ENCODE measurements around the gene CAMTA1. TPM values are rescaled to one million over a fixed set of nuclear protein-coding genes. Genes with fewer than 3 reads are reported as not detected.

The CAMTA1 gene
- total RNA-seq, 1 donor from 2014 or later: 99.0 TPM

GRCh38 chr1:7447093-7447492, 661.8 kb downstream of the CAMTA1 start:
- no peaks in the 10 kb centered on the region for H3K36me3 Mint-ChIP-seq (ENCODE audit: insufficient read depth)
- H3K9me3 Mint-ChIP-seq (ENCODE audit: low read depth): no peaks in the 10 kb centered on the region
- H3K4me3 Mint-ChIP-seq (ENCODE audit: low read depth): no peak overlapping the region
- peaks cover 3% of the 10 kb centered on the region for H3K27me3 Mint-ChIP-seq
- no peak overlapping the region for H3K27ac Mint-ChIP-seq
- DNase-seq (ENCODE audit: low spot score, unreplicated experiment): no peak
- TF ChIP-seq, protein P1, sequence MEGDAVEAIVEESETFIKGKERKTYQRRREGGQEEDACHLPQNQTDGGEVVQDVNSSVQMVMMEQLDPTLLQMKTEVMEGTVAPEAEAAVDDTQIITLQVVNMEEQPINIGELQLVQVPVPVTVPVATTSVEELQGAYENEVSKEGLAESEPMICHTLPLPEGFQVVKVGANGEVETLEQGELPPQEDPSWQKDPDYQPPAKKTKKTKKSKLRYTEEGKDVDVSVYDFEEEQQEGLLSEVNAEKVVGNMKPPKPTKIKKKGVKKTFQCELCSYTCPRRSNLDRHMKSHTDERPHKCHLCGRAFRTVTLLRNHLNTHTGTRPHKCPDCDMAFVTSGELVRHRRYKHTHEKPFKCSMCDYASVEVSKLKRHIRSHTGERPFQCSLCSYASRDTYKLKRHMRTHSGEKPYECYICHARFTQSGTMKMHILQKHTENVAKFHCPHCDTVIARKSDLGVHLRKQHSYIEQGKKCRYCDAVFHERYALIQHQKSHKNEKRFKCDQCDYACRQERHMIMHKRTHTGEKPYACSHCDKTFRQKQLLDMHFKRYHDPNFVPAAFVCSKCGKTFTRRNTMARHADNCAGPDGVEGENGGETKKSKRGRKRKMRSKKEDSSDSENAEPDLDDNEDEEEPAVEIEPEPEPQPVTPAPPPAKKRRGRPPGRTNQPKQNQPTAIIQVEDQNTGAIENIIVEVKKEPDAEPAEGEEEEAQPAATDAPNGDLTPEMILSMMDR (IDR thresholded peaks at IDR 0.05; ENCODE audit: unreplicated experiment): no peak
- peaks cover 2% of the 10 kb centered on the region for H3K4me1 Mint-ChIP-seq (ENCODE audit: low read depth)

- no peak overlapping the region for H3K4me3 Mint-ChIP-seq (ENCODE audit: low read depth)
- H3K36me3 Mint-ChIP-seq (ENCODE audit: insufficient read depth): no peaks in the 10 kb centered on the region
- TF ChIP-seq, protein P1 (IDR thresholded peaks at IDR 0.05; ENCODE audit: unreplicated experiment): no peak
Observed at GRCh38 chr1:7447736-7448135, 662.5 kb downstream of the CAMTA1 start.

DNA sequence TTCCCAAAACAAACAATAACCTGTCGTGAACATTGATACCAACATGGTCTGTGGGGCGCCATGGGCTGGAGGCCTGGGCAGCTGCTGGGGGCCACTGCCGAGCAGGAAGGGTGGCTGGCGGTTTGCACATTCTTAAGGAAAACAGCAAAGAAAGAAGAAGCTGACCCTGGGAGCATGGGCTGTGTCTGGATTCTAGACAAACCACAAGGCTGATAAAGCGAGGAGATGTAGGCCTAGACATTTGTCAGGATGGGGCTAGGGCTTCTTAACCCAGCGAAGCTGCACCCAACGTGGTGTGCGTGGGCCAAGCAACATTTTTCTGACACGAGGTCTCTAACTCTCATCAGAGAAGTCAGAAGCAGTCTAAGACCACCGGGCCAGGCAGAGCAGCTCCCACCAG, 663.7 kb downstream of the CAMTA1 start:
- Mint-ChIP-seq H3K9me3 (ENCODE audit: low read depth) (no peaks in the 10 kb centered on the region), H3K36me3 (ENCODE audit: insufficient read depth) (no peaks in the 10 kb centered on the region), H3K27me3 (peaks cover 8% of the 10 kb centered on the region), H3K27ac (no peak overlapping the region), H3K4me1 (ENCODE audit: low read depth) (peaks cover 2% of the 10 kb centered on the region), H3K4me3 (ENCODE audit: low read depth) (no peak overlapping the region)
- TF ChIP-seq, protein P1 (IDR thresholded peaks at IDR 0.05; ENCODE audit: unreplicated experiment): no peak
- no peak for DNase-seq (ENCODE audit: low spot score, unreplicated experiment)

More at GRCh38 chr1:7447736-7448135, 662.5 kb downstream of the CAMTA1 start:
- Mint-ChIP-seq H3K9me3 (ENCODE audit: low read depth) (no peaks in the 10 kb centered on the region), H3K4me1 (ENCODE audit: low read depth) (peaks cover 2% of the 10 kb centered on the region), H3K27ac (no peak overlapping the region), H3K27me3 (peaks cover 7% of the 10 kb centered on the region)
- no peak for DNase-seq (ENCODE audit: low spot score, unreplicated experiment)

- H3K27me3 Mint-ChIP-seq: peaks cover 8% of the 10 kb centered on the region
- H3K4me1 Mint-ChIP-seq (ENCODE audit: low read depth): peaks cover 2% of the 10 kb centered on the region
- DNase-seq (ENCODE audit: low spot score, unreplicated experiment): no peak
- H3K27ac Mint-ChIP-seq: no peak overlapping the region
- H3K9me3 Mint-ChIP-seq (ENCODE audit: low read depth): no peaks in the 10 kb centered on the region
- TF ChIP-seq, protein P1 (IDR thresholded peaks at IDR 0.05; ENCODE audit: unreplicated experiment): no peak
- H3K36me3 Mint-ChIP-seq (ENCODE audit: insufficient read depth): no peaks in the 10 kb centered on the region
- no peak overlapping the region for H3K4me3 Mint-ChIP-seq (ENCODE audit: low read depth)
Observed at GRCh38 chr1:7449750-7450149, 664.5 kb downstream of the CAMTA1 start.

DNA sequence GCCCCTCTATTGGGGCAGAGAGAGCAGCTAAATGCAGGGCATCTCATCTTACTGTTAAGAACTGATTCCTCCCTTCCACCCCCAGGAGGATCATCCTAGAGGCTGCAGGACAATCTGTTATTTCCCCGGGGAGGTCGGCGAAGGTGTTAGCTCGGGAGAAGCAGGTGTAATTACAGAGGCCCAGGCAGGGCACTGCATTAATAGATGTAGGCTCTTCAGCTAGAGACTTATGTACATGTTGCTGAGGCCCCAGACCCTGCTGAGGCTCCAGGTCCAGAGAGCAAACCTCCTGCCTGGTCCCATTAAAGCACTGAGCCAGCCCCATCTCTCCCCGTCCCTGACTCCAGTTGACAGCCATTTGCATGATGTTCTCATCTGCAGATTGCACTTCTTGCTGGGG, 665.6 kb downstream of the CAMTA1 start:
- TF ChIP-seq, protein P1 (IDR thresholded peaks at IDR 0.05; ENCODE audit: unreplicated experiment): no peak

More for the DNA sequence above, 665.6 kb downstream of the CAMTA1 start:
- peaks cover 8% of the 10 kb centered on the region for H3K27me3 Mint-ChIP-seq
- H3K4me3 Mint-ChIP-seq (ENCODE audit: low read depth): no peak overlapping the region
- H3K36me3 Mint-ChIP-seq (ENCODE audit: insufficient read depth): no peaks in the 10 kb centered on the region
- no peaks in the 10 kb centered on the region for H3K9me3 Mint-ChIP-seq (ENCODE audit: low read depth)
- H3K4me1 Mint-ChIP-seq (ENCODE audit: low read depth): peaks cover 2% of the 10 kb centered on the region
- H3K27ac Mint-ChIP-seq: no peak overlapping the region
- no peak for DNase-seq (ENCODE audit: low spot score, unreplicated experiment)

Measured in progenitor cell of endocrine pancreas (in vitro differentiated cells).